IPS-11a (cell line): Measurements from ENCODE around the gene INCA1.

Experiments
- H3K4me3 ChIP-seq: one replicate; pipeline ENCODE4 v1.5.1; 2013; ENCODE audit warnings: low read depth, low read length, control low read depth

Gene INCA1

DNA sequence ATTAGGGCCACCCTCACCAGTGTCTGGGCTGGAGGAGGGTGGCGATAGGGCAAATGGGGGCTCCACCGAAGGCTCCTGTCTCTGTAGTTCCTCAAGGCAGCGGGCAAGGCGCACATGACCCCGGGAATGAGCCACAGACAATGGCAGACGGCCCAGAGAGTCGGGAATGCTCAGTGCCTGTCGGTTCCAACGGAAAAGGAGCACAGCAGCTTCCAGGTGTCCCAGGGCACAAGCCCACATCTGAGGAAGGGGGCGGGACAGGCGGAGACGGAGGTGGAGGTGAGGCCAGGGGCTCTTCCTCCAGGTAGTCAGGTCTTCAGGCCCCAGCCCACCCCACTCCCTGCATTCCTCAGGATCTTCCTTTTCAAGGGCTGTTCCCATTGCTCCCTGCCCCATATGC is 24.6 kb downstream of the INCA1 start:
- H3K4me3 ChIP-seq: no peak overlapping the region

DNA sequence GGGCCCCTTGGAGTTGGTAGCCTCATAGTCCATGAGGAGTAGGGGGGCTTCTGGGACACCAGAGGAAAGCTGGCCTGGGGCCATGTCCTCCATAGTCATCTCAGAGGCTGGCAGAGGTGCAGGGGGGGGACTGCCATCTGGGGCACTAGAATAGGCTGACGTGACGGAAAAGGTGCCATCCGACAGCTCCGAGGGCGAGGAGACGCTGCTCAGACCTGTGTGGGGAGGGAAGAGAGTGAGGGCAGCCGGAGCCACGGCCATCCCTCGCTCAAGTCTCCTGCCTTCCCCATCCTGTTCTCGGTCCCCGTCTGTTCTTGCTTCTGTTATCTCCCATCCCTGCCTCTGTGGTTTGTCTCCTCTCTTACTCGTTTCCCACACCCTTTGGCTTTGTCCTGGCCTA is 25.0 kb downstream of the INCA1 start:
- H3K4me3 ChIP-seq: no peak overlapping the region

DNA sequence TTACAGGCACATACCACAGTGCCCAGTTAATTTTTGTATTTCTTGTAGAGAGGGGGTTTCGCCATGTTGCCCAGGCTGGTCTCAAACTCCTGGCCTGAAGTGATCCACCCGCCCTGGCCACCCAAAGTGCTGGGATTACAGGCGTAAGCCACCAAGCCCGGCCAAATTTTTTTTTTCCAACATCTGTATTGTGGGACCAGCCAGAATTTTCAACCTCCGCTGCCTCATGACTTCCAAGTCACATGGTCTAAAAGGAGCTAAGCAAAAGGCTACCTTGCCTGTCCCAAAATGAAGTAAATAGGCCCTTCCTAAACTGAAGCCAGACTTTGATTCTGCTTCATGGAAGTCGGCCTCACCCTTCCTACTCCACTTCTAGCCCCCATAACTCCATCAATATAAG is 25.5 kb downstream of the INCA1 start:
- H3K4me3 ChIP-seq: no peak overlapping the region

DNA sequence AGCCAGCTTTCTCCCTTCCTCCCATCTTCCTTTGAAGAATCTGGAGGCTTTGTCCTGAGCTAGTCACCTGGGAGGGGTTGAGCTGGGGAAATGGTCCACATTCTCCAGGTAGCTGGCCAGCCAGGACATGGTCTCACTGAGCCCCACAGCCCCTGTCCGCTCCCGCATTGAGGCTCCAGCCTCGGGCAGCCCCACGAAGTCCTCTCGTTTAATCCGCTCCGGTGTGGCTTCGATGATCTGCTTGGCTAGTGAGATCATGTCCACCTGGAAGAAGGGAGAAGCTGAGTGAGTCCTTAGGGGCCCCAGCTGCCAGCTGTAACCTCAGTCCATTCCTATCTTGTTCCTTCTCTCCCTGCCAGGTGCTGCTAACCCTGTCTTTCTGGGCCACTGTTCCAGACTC is 27.0 kb downstream of the INCA1 start:
- no peak overlapping the region for H3K4me3 ChIP-seq

DNA sequence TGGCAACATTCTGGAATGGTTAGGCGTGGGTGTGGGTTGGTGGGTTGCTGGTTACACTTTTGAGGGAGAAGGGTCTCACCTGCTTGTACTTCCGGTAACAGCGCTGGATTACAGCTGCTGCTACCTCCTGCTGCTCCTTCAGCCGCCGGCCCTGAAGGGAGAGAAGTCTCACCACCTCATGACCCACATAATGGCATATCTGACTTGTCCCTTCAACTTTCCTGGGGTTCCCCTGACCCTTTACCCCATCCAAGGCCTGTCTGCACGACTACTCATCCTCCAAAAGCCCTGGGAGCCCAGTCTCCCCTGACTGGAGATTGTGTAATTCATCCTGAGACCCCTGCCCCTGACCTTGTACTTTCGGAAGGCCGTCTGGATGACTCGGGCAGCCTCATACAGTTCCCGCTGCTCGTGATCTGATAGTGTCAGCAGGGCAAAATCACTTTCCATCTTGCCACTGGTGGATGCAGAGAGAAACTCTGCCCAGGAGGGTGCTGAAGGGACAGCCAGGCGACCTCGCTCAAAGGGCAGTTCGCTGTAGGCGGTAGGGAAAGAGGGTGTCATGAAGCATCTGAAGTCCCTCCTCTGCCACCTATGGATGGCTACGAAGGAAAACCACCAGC is 27.7 kb downstream of the INCA1 start:
- H3K4me3 ChIP-seq: no peak overlapping the region

DNA sequence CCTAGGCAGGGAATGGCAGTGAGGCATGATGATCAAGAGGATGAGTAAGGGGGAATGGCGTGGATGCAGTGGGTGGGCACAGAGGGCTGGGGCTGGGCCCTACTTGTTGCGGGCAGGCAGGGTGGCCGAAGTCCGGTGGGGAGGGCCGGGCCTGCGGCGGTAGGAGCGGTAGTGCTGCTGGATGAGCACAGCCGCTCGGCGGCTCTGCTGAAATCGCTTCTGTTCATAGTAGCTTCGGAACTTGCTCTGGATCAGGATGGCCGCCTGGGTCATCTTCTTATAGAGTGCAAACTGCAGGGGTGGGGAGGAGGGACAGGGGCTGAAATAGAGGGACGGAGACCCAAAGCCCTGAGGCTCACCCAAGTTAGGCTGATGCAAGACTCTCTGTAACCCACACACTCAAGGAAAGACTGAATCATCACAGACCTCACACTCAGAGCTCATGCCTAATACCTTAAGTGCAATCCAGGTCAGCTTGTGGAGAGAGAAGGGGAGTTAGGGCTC is 28.2 kb downstream of the INCA1 start:
- peak overlapping the region; percentile 79 for H3K4me3 ChIP-seq

DNA sequence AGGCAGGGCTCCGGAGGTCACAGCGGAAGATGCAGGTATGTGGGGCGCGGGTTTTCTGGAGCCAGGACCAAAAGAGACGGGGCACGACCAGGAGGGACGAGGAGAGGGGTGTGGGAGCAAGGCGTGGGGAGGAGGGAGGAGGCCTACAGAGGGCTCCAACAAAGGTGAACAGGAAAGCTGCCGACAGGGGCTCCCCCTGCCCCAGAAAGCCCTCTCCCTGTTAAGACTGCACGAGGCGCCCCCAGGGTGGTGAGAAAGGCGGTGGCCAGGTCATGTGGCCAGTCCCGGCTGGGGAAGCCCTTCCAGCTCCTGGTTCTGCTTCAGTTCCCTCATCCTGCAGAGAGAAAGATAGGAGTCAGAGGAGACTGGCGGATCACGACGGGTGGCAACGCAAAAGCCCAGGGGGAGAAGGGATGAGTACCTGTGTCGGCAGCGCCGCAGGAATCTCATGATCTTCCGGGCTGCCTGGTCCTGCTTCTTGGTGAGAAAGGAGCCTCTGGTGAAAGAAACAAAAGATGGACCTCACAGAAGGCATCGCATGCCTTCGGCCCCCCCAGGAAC is 28.8 kb downstream of the INCA1 start:
- H3K4me3 ChIP-seq: peak overlapping the region; percentile 79

DNA sequence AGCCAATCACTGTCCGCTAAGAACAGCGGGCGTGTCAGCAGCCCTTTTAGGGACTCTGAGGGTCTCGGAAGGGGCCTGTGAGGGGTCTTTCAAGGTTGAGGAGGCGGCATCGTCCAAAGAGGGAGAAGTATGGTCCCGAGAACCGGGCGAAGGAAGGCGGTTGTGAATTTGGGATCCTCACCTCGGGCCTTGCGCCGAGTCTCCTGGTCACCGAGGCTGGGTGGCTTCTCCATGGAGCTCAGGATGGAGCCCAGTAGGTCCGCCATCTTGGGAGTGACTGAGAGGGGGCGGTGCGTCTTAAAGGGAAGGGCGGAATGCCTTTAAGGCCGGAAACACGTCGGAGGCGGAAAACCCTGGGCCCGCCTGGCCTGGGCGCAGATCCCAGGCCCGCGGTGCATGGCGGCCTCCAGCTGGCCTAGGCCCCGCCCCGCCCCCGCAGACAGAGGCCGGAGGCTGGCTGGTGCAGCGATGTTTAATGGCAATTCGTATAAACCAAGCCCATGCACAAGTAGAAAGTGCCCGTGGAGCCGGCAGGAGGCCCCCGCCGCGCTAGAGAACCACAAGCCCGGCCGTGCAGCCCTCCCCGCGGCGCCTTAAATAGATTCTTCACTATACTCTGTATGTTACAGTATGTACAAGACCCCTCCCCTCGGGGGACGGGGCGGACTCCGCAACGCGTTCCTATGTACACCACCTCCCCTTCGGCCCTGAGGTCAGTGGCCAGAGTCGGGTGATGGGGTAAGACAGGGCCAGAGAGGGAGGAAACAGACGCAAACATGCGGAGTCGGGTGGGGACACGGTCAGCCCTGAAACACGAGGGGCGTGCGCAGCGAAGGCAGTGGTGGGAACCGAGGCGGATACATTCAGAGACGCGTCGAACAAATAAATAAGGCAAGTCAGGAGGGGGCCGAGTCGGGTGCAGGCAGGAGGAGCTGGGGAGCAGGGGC is 29.5 kb downstream of the INCA1 start, which contains the start of gene SPAG7:
Gene SPAG7, minus strand, starts transcription at position 279 of the 947 bp plus-strand sequence. Its CDS starts 13 bp downstream, at position 266.
- peak within 1 kb of the TSS; percentile 79 for H3K4me3 ChIP-seq

DNA sequence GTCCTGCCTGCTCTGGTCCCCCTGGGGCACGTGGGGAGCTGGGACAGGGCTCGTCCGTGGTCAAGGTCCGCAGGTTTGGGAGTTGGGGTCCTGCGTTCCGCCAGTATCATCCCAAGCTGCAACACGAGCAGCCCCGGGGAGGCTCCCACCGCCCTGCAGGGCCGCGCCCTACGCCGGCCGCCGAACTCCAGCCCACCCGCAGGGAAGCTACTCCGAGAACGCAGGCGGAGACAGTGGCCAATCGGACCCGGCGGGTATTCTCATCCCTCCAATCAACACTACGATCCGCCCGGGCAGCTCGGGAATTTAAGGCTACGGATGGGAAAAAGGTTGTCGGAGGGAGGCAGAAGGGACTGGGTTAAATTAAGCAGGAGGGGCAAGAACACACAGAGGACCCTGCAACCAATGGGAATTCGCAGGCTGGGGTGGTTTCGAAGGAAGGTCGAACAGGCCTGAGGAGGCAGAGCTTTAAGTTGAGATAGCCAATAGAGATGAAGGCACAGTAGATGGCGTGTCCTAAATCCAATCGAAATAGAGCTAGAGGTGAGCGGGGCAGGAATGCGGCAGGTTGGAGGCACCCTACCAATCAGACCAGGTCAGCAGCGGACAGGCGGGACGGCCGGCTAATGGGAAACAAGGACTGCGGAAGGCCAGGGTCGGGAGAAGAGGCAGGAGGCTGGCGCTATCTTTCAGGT is 30.3 kb downstream of the INCA1 start:
- peak overlapping the region; percentile 79 for H3K4me3 ChIP-seq

DNA sequence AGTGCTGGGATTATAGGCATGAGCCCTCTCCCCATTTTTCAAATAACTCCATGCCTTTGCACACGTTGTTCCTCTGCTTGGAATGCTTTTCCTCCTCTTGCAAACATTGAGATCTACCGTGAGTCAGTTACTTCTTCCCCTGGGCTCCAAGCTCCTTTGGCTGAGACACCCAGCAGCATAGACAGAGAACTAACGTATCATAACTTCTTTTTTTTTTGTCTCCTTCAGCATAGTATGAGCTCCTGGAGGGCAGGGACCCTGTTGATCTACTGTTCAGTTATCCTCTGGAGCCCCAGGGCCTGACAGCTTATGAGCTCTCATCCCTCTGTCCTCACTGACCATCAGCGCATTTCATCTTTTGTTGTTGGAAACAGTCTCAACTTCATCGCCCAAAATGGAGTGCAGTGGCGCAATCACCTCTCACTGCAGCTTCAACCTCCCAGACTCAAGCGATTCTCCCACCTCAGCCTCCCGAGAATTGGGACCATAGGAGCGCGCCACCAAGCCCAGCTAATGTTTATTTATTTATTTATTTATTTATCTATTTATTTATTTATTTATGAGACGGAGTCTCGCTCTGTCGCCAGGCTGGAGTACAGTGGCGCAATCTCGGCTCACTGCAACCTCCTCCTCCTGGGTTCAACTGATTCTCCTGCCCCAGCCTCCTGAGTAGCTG is 31.9 kb downstream of the INCA1 start:
- no peak overlapping the region for H3K4me3 ChIP-seq

DNA sequence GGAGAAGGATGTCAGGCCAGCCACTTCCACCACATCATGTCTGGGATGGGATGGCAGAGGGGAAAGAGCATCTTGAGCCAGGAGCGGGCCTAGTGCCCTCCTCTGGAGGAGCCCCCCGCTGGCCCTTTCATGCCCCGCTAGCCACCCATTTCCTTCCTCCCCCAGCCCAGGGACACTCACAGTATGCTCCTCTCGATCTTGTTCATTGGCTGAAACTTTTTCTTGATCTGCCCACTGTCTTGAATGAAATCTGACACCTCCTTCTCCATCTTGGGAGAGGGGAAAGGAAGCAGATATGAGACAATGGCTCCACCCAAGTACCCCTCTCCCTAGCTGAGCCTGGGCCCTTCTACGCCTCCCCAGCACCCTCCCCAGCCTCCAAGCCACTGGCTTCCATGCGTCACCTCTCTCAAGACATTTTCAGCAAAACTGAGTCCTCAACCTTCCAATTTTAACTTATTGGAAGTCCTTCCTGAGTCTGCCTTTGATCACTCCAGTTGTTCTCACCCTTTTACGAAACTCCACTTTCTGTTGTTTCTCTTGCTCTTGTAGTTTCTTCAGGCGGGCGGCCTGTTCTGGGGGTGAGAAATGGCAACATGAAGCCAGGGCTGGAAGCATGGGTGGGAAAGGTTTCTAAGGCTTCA is 36.9 kb downstream of the INCA1 start:
- H3K4me3 ChIP-seq: no peak overlapping the region

DNA sequence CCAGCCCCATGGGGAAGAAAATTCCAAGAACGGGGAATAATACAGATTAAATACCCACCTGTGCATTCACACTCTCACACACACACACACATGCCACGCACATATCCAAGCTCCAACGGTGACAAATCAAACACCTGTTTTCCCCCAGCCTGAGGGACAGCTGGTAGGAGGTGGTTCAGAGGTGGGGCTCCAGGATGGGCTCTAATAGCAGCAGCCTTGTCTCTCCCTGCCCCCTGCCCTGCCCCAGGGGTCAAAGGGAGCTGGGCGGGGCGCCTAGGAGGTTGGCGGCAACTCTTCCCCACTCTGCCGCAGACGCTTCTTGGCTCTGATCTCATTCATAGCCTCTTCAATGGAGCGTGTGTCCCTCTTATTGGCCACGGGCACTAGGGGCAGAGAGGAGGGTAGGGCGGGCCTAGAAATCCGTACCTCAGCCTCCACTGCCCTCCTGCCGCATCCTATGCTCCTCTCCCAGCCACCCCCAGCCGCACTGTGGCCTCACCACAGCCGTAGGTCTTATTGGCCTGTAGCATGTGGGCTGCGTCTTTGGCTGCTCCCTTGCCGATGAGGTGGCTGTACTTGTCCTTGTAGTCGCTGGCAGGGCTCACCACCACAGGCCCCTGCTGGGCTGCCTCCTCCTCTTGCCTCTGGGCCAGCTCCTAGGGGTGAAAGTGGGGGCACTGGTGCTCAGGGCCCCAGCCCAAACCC is 37.9 kb downstream of the INCA1 start:
- H3K4me3 ChIP-seq: no peak overlapping the region

DNA sequence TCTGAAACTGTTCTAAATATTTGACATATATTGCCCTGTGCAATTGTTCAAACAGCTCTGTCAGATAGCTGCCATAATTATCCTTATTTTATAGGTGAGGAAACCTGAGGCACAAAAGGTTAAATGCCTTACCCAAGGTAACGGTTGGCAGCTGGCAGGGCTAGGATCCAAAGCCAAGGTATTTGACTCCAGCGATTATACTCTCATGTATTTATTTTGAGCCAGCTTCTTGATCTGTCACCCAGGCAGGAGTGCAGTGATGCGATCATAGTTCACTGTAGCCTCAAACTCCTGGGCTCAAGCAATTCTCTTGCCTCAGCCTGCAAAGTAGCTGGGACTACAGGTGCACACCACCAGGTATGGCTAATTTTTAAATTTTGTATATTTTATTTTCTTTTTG is 39.2 kb downstream of the INCA1 start:
- no peak overlapping the region for H3K4me3 ChIP-seq

DNA sequence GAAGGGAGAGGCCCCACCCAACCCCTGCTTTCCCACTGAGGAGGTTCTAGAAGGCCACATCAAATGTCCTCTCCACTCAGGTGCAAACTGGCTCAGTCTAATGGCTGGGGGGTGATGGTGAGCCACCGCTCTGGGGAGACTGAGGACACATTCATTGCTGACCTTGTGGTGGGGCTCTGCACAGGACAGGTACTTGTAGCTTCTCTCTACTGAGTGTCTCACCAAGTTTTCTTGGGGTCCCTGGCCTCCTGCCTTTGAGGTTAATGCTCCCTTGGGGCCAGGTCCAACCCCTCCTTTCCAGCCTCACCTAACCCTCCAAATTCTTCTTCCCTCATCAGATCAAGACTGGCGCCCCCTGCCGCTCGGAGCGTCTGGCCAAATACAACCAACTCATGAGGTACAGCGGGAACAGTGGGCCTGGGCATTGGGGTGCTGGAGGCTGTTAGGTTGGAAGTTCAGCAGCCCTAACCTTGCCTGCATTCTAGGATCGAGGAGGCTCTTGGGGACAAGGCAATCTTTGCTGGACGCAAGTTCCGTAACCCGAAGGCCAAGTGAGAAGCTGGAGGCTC is 40.7 kb downstream of the INCA1 start:
- H3K4me3 ChIP-seq: no peak overlapping the region

DNA sequence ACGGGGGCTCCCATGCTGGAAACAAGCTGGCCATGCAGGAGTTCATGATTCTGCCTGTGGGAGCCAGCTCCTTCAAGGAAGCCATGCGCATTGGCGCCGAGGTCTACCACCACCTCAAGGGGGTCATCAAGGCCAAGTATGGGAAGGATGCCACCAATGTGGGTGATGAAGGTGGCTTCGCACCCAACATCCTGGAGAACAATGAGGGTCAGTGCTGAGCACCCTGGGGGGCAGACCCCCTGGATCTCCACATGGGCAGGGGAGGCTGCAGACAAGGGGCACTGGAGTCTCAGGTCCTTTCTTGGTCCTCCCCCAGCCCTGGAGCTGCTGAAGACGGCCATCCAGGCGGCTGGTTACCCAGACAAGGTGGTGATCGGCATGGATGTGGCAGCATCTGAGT is 42.2 kb downstream of the INCA1 start:
- H3K4me3 ChIP-seq: no peak overlapping the region

DNA sequence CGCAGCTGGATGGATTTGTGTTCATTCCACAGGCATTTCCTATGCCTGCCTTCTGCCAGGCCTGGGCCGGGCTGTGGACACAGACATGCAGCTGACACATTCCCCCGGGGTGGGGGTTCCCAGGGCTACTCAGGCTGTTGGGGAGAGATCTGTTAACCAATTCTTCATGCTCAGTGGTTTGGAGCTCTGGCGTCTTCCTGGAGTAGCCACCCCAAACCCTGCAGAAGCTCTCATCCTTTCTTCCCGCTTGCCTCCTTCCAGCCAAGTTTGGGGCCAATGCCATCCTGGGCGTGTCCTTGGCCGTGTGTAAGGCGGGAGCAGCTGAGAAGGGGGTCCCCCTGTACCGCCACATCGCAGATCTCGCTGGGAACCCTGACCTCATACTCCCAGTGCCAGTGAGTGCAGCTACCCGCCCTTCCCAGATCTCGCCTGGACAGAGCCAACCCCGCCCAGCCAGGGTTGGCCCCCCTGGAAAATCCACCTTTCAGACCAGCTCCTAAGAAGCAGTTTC is 43.8 kb downstream of the INCA1 start:
- H3K4me3 ChIP-seq: no peak overlapping the region

DNA sequence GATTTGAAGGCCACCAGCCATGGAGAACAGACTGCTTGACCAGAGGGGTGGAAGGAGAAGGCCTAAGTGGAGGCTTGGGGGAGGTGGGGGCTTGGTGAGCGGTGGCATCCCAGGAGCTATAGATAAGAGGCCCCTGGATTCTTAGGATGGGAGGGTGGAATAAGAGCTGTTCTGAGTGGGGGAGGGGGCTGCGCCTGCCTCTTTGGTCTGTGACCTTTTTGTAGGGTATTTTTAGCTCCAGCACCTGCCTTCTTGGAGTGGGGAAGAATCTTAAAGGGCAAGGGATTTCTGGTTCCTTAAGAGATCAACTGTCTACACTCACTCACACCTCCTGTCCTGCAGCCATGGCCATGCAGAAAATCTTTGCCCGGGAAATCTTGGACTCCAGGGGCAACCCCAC is 45.8 kb downstream of the INCA1 start:
- no peak overlapping the region for H3K4me3 ChIP-seq

DNA sequence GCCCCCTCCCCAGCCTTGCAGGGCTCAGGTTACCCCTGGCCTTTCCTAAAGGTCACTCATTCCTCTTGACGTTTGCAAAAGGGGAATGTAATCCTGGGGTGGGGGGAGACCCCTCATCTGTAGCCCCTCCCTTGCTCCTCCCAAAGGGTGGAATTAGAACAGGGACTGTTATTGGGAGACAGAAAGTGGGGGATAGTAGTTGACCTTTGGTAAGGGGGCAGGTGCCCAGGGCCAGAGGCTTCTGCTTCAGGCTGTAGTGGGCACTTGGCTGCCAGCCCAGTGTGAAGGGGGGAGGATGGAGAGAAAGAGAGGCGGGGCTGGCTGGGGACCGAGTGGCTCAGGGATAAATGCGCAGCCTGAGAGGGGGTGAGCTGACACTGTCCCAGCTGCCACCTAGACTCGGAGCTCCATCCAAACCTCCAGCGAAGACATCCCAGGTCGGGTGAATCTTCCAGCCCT is 46.5 kb downstream of the INCA1 start, which contains the start of gene ENO3:
Gene ENO3, plus strand, starts transcription at position 374 of the 459 bp plus-strand sequence. CDS start 711 bp downstream, outside the sequence.
- H3K4me3 ChIP-seq: peak within 1 kb of the TSS; percentile 67
